GM19351 (cell line): Measurements from ENCODE around the gene PMEPA1.
A peak's percentile ranks its signal among the peaks of the same experiment; 100 is the strongest.

Experiments used
- ATAC-seq: cut with Tn5 transposase; IDR thresholded peaks from one replicate; pipeline ENCODE4 v1.9.1; 2021; ENCODE audit warnings: mild to moderate bottlenecking, moderate library complexity; ENCODE audit not compliant: unreplicated experiment

PMEPA1 gene

GRCh38 chr20:57612916-57613315 is 96.9 kb downstream of the PMEPA1 start:
- ATAC-seq: no peak

- no peak for ATAC-seq
These were observed 97.4 kb downstream of the PMEPA1 start for GRCh38 chr20:57612436-57612835.

GRCh38 chr20:57611586-57612311 is 98.1 kb downstream of the PMEPA1 start:
- no peak for ATAC-seq

GRCh38 chr20:57610261-57610952 is 99.4 kb downstream of the PMEPA1 start:
- no peak for ATAC-seq

GRCh38 chr20:57609842-57610167 is 100.0 kb downstream of the PMEPA1 start:
- ATAC-seq: no peak

GRCh38 chr20:57609086-57609841 is 100.6 kb downstream of the PMEPA1 start:
- no peak for ATAC-seq

- no peak for ATAC-seq
These were observed 101.3 kb downstream of the PMEPA1 start for GRCh38 chr20:57608516-57608915.

- ATAC-seq: peak; percentile 61
These were observed 103.9 kb downstream of the PMEPA1 start for GRCh38 chr20:57605878-57606277.

GRCh38 chr20:57605045-57605444 is 104.8 kb downstream of the PMEPA1 start:
- no peak for ATAC-seq

- ATAC-seq: no peak
These were observed 106.7 kb downstream of the PMEPA1 start for GRCh38 chr20:57603120-57603519.

- no peak for ATAC-seq
These were observed 108.1 kb downstream of the PMEPA1 start for GRCh38 chr20:57601737-57602136.

GRCh38 chr20:57601211-57601570 is 108.6 kb downstream of the PMEPA1 start:
- ATAC-seq: no peak

- ATAC-seq: peak; percentile 43
These were observed 109.2 kb downstream of the PMEPA1 start for GRCh38 chr20:57600320-57601210.

- no peak for ATAC-seq
These were observed 111.3 kb downstream of the PMEPA1 start for GRCh38 chr20:57598491-57598890.
